CD4-positive, alpha-beta T cell treated with Interleukin-17A for 1 hour (primary cell): Measurements from ENCODE around the gene IL10.
"Not testable (repeated sequence)": the region's sequence is repeated elsewhere in the genome, so short reads cannot be mapped to it uniquely, and the experiment has no call there.

Source experiments
- DNase-seq: peaks from one replicate; pipeline ENCODE4 v3.0.0-alpha.2; 2020

Gene IL10

GRCh38 chr1:206762741-206763364 is 9.4 kb downstream of the IL10 start:
- not testable (repeated sequence) for DNase-seq

DNA sequence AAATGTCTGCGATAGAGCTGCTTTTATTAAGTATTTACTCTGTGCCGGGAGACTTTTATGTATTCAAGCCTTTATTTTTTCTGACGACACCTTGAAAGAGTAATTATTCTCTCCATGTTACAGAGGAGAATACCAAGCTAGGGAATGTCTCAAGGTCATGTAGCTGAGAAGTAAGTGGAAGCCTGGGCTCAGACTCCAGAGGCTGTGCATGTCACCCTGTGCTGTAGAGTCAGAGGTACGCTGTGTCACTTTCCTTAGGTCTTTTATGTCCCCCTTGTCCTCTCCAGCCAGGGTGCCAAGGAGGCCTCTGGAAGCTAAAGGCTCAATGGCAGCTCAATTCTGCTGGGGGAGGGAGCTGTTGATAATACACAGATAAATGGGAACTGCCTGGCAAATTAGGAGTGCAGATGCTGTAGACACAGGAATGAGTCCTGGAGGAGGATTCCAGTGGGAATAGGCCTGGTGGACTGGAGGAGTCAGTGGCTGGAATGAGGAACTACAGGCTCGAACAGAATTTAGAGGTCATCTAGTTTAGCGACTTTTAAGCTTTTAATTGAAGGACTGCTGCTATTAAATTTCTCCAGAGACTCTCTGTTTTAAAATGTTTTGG is 11.0 kb downstream of the IL10 start:
- DNase-seq: no peak

- no peak for DNase-seq
Observed at GRCh38 chr1:206760590-206760989, 11.7 kb downstream of the IL10 start.

- DNase-seq: peak; percentile 68
Observed at GRCh38 chr1:206757524-206758266, 14.6 kb downstream of the IL10 start.

DNA sequence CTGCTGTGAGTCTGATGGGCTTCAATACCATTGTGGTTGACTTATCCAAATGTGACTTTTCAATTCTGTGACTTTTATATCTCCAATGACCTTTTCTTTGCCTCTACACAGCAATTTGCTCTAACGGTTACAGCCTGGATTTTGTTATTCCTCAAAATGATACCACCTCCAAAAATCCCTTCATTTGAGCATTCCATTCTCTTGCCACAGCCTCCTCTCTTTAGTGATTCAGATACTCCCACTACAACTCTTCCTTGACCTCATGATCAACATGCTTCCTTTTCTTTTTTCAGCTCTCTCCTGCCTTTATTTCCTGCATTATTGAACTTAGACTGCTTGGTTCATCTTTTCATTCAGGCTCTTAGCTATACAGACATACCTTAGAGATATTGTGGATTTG is 18.3 kb downstream of the IL10 start:
- no peak for DNase-seq

- DNase-seq: no peak
Observed at GRCh38 chr1:206753141-206753540, 19.2 kb downstream of the IL10 start.

DNA sequence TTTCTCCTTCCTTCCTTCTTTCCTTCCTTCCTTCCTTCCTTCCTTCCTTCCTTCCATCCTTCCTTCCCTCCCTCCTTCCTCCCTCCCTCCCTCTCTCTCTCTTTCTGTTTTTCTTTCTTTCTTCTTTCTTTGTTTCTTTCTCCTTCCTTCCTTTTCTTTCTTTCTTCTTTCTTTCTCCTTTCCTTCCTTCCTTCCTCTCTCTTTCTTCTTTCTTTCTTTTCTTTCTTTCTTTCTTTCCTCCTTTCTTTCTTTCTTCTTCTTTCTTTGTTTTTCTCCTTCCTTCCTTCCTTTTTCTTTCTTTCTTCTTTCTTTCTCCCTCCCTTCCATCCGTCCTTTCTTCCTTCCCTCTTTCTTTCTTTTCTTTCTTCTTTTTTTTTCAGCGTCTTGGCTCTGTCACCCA is 19.8 kb downstream of the IL10 start:
- no peak for DNase-seq

DNA sequence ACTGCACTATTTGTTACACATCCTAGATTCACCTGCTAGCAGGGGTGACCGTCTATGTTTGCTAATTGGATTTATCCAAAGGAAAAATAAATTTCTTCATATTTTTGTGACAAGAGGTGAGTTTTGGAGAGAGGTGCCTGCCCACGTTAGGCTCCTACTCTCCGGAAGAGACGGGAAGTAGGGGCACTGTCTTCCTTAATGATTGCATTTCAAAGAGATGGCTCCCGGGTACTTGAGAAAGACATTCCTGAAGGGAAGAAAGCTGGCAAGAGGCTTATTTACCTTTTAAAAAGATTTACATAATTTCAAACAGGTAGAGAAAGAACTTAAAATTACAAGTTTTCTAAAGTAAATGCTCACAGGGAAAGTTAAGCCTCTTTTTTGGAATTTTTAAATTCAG is 20.4 kb downstream of the IL10 start:
- DNase-seq: no peak

DNA sequence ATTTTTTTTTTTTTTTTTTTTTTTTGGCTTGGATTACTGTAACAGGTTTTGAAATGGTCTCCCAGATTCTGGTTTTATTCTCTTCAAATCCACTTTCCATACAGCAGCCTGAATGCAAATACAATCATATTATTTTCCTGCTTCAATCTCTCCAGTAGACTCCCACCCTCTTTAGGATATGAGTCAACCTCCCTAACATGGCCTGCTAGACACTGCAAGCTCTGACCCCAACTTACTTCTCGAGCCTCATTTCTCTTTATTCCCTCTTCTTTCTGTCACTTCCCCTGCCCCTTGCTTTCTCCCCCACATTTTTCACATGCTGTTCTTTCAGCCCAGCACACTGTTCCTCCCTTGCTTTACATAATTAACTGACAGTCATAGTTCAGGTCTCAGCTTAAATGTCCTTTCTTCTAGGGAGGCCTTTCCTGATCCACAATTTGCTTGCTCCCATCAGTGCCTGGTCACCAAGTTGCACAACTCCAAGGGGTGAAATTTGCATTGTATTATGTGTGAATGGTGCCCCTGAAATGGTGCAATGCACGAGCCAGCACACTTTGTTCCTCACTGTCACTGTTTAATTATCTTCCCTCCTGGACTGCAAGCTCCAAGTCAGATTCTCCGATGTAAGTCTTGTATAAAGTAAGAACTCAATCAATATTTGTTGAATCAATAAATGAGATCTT is 23.8 kb downstream of the IL10 start:
- DNase-seq: no peak

DNA sequence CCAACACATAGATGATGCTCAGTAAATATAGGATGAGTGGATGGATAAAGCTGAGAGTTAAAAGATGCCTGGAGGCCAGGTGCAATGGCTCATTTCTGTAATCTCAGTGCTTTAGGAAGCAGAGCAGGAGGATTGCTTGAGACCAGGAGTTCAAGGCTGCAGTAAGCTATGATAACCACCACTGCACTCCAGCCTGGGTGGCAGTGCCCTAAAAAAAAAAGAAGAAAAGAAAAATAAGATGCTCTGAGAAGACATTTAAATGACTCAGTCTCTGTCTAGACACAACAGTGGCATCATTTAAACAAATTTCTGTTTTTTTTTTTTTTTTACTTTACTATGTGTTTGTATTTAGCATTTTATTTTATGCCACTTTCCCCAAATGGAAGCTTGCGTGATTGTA is 27.0 kb downstream of the IL10 start:
- no peak for DNase-seq

DNA sequence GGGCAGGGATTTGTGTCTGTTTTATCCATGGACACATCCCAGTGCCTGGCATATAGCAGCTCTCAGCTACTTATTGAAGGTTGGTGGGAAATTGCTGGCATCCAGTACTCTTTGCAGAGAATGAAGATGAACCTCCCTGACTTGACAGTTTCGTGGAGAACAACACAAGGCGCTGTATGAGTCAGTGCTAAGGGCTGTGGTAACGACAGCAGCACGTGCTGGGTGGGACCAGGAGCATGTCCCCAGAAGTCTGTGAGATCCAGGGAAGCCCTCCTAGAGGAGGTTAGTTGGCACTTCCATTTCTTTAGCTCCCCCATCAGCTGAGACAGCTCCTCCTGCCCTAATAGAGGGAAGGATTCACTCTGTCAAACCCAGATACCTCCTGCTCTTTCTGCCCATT is 27.6 kb downstream of the IL10 start:
- DNase-seq: no peak

- DNase-seq: no peak
Observed at GRCh38 chr1:206742719-206743383, 29.4 kb downstream of the IL10 start.

- no peak for DNase-seq
Observed at GRCh38 chr1:206741142-206741701, 31.1 kb downstream of the IL10 start.

DNA sequence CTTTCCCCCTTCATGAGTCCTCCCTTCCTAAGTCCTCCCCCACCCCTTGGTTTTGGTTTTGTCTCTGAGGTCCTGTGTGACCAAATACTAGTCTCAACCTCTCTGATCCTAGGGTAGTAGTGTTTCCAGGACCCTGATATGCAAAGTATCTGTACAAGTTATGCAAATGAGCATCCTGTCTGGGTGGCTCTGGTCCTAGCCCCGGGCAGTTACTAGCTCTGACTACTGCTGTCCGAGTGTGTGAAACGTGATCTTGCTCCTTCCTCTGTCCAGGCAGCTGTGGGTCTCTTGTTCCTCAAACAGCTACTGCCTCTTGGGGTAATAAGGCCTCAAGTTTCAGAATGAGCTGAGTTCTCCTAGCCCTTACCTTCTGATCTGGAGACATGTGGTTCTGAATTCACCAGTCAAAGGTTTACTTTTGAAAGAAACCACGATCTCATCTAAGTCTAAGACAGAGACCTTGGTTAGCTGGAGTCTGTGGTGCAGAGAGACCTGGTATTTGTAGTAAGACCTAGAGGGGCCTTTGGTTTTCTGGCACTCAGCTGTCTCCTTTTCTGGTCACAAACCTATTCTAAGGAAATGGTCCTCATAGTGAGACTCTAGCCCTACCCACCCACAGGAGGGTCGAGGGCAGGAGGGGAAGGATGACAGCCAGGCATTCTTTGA is 32.8 kb downstream of the IL10 start:
- peak; percentile 23 for DNase-seq

DNA sequence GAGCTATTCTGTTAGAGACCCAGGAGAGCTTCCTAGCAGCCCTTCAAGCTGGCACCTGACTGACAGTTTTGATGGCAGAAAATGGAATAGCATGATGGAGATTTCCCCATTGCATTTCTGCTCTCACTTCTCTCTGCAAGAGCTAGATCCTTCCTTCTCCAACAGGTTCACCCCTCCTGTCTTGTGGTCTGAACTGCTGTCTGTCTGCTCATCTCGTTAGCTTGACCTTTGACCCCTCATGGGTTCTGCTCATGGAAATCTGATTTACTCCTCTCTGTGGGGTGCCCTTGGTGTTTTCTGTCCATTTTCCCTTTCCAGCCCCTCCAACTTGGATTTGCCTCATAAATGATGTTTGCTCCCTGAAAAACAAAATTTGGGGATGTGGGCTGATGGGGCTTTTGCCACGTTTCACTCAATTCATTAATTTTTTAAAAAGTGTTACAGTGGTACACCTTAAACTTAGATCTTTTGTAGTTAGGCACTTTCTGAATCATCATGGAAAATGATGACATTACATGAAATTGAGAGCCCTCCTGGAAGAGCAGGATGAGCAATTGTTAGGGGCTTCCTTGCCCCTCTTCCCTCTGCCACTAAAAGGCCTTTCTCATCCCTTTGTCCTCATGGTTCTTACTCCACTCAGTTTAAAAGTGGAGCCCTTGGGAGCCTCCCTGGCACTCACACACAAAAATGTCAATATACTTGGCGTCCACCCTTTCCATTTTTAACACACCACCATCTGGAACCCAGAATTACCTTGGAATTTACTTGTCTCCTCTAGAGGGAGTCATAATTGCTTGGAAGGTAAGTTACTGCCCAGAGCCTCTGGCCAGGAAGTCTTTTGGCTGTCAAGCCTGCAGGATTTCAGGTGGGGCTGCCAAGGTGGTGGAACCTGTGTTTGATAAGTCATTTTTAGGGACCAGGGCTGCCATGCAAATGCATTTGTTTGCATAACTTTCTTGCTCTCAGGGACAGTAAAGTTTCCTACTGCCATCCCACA is 33.6 kb downstream of the IL10 start:
- no peak for DNase-seq

DNA sequence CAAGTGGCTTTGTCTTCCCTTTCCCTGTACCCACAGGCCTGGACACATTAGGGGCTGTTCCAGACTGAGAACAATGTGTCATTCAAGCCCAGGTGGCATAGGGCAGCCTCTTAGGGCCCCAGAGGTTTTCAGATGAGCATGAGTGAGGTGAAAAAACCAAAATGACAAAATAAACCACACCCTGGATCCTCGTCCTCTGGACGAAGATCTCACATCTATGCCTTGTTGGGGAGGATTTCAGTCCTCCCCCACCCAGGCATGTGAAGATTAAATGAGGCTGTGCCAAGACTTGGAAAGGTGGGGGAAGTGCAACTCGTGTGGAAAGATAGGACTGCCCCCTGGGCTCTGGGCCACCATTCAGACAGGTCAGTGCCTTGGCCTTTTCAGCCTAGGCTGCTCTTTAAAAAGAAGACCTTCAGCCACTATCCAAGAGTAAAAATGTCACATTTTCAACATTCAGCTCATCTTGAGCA is 34.5 kb downstream of the IL10 start:
- peak; percentile 24 for DNase-seq

- DNase-seq: peak; percentile 82
Observed at GRCh38 chr1:206736878-206737728, 35.2 kb downstream of the IL10 start.

GRCh38 chr1:206735553-206736031 is 36.7 kb downstream of the IL10 start:
- no peak for DNase-seq

DNA sequence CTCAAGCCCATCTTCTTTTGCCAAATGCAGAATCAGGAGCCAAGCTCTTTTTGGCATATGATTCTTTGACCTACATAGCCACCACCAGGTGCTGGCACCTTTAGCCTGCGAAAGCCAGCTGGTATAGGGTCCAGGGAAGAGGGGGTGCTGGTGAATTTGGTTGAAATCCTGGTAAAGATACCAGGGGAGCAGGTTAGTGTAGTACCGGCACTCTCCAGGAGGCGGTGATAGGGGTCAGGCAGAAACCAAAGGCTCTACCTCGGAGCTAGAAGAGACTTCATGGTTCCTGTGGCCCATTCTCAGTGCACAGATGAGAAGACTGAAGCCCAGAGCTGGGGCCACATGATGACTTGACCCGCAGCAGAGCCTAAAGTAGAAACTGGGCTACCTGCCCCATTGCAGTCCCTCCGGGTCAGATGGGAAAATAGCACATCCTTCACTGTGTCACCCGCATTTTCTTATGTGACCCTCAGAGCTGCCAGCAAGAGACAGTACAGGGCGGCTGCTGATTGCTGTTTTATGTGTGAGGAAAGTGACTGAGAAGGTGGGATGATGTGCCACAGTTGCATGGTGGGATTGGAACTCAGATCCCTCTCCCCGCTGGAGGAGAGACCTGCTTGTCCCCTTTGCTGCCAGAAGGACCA is 37.7 kb downstream of the IL10 start:
- peak; percentile 81 for DNase-seq
